ENCODE measurements around the gene LTBP2.
A peak's percentile ranks its signal among the peaks of the same experiment; 100 is the strongest.

LTBP2 gene

GRCh38 chr14:74611650-74612349 is at the start of gene LTBP2:
Gene LTBP2, minus strand, starts transcription at chr14:74612237. Its CDS starts 293 bp downstream, at chr14:74611944.
- DNase-seq, result no peak

DNA sequence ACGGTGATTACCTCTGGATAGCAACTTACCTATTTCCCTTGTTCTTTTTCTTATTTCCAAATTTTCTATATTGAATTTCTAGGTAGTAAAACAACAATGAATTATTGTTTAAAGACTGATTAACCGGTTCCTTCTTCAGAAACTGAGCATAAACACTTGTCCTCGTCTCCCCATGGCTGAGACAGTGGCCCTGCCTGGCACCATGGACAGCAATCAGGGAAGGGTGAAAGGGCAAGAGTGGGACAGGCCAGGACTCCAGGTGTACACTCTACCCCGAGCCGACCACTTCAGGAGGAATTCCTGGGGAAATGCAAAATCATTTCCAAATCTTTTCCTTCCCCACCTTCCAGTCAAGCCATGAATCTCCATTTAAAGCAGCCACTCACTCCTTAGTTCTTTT is 48.8 kb upstream of the LTBP2 start:
- DNase-seq, result no peak

- no peak for DNase-seq
Measured at GRCh38 chr14:74660167-74660566, 48.1 kb upstream of the LTBP2 start.

GRCh38 chr14:74658535-74659131 is 46.6 kb upstream of the LTBP2 start:
- peak in 1 of 2 experiments; percentile 25 for DNase-seq

GRCh38 chr14:74656964-74657363 is 44.9 kb upstream of the LTBP2 start:
- no peak for DNase-seq

GRCh38 chr14:74655599-74656395 is 43.8 kb upstream of the LTBP2 start:
- DNase-seq, result no peak

DNA sequence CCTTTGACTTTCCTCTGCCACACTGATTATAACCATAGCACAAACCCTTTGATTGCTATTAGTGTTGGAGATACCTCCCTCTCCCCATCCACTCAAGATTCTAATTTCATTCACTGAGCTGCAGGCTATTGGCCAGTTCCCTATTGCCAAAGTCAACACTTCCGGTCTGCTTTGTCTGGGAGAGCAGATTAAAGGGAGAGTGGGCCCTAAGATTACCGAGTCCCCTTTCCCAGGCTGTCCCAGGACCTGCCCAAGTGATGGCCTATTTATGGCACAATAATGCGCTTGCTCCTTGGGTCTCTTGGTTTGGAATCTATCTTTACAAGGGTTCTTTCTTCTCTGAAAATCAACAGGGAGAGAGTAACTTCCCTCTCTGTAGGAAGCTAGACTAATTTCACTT is 42.9 kb upstream of the LTBP2 start:
- no peak for DNase-seq

DNA sequence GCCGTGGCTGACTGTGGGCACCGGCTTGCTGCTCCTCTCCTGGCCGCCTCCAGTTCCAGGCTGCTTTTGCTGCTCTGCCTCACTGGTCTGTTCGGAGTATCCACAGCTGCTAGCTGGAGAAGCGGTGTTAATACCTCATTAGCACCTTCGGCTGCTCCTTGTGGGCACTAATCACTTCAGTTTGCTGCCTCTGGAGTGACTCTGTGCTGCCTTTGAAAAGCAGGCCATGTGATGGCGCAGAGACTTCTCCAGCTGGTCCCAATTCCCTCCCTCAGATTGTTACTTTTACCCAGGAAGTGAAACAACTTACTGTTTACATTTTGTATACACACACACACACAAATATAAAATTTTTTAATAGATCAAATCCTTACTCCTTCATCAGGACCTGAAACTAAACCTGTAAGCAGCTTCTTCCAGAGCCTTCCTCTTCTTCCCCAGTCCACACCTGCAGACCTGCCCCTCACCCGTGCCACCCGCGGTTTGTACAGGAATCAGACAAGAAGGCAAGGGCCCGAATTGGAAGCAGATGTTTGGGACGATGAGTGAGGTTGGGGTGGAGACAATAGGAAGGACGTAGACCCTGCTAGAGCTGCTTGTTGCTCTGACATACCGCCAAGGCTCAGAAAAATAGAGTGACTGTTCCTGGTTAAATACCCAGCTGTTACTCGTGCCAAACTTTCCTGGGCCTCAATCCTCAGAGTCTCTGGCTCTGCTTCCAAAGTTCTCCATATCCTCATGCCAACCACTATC is 41.5 kb upstream of the LTBP2 start:
- no peak for DNase-seq

DNA sequence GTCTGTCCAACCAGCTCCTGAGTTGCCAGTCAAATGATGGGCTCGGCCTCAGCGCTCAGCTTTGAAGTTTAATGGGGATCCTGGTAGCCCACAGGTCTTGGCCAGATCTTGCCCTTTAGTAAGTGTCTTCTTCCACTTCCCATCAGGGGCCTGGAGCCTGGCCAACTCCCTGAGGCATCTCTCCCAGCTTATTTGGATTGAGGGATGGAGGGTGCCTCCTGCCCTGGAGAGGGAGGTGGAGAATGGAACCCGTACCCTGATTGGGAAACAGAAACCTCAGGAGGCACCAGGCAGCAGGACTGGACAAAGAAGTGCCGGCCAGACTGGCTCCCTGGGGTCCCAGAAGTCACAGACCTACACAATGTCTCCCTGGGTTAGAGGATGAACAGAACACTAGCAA is 40.5 kb upstream of the LTBP2 start:
- DNase-seq, result no peak

- no peak for DNase-seq
Measured at GRCh38 chr14:74650927-74651686, 39.1 kb upstream of the LTBP2 start.

DNA sequence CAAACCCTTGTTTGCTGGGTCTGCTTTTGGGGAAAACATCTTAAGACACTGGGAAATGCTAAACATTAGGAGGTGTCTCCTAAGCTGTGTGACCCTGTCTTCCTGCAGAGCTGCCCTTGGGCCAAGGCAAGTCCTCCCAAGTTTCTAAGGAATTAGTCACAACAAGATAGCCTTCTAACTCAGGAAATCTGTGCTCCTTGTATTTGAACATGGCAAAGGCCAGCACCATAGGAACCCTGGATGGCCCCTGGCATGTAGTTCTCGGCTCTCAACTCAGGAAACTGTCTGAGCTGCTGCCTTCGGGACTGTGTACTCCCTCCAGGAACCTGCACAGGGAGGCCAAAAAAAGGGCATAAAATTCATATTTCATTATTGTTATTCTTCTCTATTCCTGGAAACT is 37.6 kb upstream of the LTBP2 start:
- DNase-seq, result peak in 1 of 2 experiments; percentile 30

DNA sequence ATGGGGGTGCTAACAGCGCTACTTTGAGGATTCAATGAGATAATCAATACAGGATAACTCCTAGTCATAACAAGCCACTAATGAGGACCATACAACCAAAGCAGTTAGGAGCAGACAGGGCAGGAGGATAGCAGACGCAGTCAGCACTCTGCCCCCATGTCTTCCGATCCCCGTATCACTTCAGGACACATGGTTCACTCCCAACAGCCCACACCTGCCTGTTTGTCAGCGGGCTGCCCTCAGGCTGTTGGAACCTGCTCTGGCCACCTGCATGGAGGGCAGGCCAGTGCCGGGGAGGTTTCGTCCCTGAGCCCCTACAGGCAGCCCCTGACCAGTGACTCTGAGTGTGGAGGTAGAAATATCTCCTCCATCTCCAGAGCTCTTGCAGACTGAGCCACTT is 37.1 kb upstream of the LTBP2 start:
- DNase-seq, result no peak

- DNase-seq, result no peak
Measured at GRCh38 chr14:74648601-74649000, 36.6 kb upstream of the LTBP2 start.

DNA sequence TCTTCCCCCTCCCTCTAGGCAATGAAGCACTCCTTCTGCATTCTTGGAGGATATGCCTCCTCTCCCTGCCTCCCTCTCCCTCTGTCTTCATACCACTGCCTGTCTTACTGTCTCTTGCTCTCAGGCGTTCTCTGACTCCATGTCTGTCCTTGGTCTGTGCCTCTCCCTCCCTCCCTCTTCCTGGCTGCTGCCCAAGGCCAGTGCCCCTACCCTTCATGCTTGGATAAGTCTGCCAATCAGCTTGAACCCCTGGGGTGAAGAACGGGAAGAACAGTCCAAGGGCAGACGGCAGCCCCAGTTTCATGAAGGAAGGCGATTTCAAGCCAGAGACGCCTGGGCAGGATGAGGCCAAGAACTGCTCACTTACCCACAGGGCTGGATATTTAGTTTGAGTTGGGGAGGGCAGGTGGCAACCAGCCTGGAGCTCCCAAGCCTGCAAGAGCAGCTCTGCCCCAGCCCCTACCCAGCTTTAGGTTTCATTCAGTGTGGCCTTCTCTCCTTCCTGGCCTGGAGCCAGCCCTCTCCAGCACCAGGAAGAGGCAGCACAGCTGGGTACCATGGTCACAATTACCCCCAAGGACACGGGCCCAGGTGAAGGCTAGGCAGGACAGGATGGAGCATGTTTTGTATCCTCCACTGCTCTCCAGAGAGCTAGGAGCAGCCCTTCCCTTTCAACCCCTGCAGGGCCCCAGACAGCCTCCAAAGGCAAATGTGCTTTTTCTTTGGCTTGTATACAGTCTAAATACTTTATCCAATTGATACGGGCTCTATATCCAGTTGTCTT is 35.8 kb upstream of the LTBP2 start:
- DNase-seq, result no peak

DNA sequence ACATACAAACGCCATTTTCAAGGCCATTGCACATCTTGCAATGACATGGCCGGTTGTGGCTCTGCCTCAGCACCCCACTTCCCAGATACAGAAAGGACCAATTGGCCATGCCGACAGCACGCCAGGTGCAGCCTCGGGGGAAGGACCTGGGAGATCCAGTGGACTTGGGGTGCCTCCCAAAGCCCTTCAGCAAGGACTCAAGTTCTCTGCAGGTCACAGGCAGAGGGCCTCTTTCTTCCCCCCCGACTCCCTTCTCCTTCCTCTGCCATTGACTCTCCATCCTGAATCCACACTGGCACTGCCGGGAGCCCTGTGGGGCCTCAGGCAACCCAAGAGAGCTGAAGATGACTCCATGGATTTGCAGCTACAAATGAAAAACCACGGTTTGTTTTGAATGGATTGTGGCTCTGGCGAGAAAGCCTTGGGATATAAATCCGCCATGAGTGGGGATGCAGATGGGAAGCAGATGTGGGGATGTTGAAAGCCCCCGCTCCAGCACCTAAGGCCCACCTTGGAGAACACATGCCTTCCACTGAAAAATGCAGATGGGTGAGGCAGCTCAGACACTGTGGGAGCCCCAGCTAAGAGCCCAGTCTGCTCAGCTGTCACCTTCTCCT is 35.1 kb upstream of the LTBP2 start:
- DNase-seq, result no peak

DNA sequence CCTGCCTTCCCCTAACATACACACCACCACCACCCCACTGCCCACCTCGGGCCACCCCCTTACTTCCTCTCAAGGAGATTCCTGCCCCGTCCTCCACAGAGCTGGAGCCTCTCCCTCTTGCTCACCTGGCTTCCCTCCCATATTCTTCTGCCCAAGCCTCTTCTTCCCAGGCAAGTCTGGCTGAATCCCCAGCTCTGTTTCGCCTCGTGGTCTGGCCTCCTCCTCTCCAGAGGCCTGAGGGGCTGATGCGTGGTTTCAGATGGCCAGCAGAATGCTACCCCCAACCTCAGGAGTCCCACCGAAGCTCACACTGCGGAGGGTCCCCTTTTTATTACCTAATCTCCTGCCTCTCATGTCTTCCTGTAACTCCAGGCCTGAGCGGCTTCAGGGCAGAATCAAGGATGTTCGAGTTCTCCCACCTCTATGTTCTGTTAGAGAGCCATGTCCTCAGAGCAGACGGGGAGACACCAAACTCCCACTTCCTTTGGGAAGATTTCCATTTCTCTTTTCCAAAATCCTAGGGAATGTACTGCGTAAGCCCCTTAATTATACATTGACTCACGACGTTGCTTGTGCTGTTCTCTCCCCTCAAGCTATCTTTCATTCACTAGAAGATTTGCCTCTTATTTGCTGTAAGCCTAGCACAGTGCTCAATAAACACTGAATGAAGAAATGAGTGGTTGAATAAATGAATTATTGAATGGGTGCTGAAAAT is 33.9 kb upstream of the LTBP2 start:
- DNase-seq, result no peak

GRCh38 chr14:74645244-74645643 is 33.2 kb upstream of the LTBP2 start:
- no peak for DNase-seq

DNA sequence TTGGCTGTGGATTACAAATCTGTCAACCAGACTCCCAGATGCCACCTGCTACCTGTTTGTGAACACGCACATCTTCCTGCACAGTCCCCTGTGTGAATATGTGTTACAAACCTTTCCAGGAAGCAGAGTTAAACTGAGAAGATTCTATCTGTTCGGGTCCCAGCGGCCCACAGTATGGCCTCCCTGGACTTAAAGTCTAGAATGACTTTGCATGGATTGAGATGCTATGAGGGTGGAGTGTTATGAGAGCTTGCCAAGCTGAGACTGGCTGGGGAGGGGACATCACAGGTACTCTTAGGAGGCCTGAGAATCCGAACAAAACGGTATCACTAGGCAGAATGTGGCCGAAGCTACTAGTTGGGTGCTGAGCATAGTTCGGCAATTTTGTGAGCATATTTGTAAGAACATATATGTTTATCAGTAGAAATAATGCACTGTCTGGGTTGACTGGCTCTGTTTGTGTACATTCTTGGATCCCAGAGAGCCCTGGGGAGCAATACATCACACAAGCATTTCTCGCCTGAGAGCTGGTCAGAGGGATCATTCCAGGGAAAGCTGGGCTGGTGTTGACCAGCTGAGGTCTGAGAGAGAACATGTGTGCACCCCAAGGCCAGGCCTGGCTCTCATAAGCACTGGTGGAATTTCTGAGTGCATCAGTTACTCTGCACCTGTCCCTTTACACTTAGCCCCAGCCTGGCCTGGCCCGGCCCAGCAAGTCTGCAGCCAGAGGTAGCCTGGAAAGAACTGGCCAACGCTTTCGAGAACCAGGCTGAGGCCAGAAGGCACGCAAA is 29.8 kb upstream of the LTBP2 start:
- DNase-seq, result no peak

DNA sequence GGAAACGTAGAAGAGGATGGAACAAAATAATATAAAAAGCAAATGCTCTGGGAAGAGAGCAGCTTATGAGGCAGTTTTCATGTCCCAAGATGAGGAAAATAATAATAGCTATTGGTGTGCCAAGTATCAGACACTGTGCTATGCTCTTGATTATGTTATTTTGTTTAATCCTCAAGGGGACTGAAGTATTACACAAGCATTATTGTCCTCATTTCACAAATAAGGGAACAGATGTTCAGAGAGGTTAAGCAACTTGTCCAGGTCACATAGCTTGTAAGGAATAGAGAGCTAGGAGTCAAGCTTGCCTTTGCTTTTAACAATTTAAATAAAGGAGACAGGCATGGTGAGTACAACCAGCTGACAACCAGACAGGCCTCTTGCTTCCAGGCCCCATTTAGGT is 26.9 kb upstream of the LTBP2 start:
- no peak for DNase-seq

- DNase-seq, result no peak
Measured at GRCh38 chr14:74638066-74638465, 26.0 kb upstream of the LTBP2 start.
